Naive thymus-derived CD4-positive, alpha-beta T cell (primary cell): ENCODE measurements around the gene FAM174A. TPM values are rescaled to one million over a fixed set of nuclear protein-coding genes. Genes with fewer than 3 reads are reported as not detected.

Source experiments
- ATAC-seq: fragments of 150-1000 bp; cut with Tn5 transposase; 2 replicates; pipeline ENCODE4 v1.10.0; 2021; ENCODE audit warnings: mild to moderate bottlenecking, moderate library complexity
- CTCF ChIA-PET: fragments of 350-600 bp; sonication (Branson Sonifier 250); formaldehyde crosslinking; loops from one replicate; lab custom pipeline; 2021; ENCODE audit warnings: antibody characterized with exemption; lab: Charles Lee
- POLR2A ChIA-PET: fragments of 350-600 bp; sonication (Branson Sonifier 250); formaldehyde crosslinking; loops from one replicate; lab custom pipeline; 2021; ENCODE audit warnings: antibody characterized with exemption, inconsistent platforms; lab: Charles Lee
- DNase-seq, 9 donors: peaks; one replicate each; pipeline versions ENCODE4 v3.0.0 to v3.0.0-alpha.2; 2020 to 2022; ENCODE audit warnings: mixed read lengths in 1 of 9
- H3K27ac ChIP-seq: one replicate; pipeline ENCODE4 v1.7.0; 2013; ENCODE audit warnings: mild to moderate bottlenecking, low read depth, low read length, moderate library complexity
- H3K27me3 ChIP-seq, 2 donors: one replicate each; pipeline ENCODE4 v1.7.0; 2013; ENCODE audit warnings: low read length in 2 of 2, mild to moderate bottlenecking in 2 of 2, moderate library complexity in 2 of 2; ENCODE audit not compliant: control insufficient read depth in 2 of 2, insufficient read depth in 2 of 2
- H3K36me3 ChIP-seq, 3 experiments: 1 replicate in 2 of 3; 2 replicates in 1 of 3; pipeline ENCODE4 v1.7.0; 2013; ENCODE audit warnings: low read length in 3 of 3, mild to moderate bottlenecking in 3 of 3, moderate library complexity in 1 of 3; ENCODE audit not compliant: insufficient read depth in 3 of 3, control insufficient read depth in 2 of 3
- H3K4me1 ChIP-seq, 2 donors: one replicate each; pipeline ENCODE4 v1.7.0; 2013; ENCODE audit warnings: low read length in 2 of 2, mild to moderate bottlenecking in 2 of 2, moderate library complexity in 1 of 2; ENCODE audit not compliant: control insufficient read depth in 2 of 2, insufficient read depth in 2 of 2
- H3K4me3 ChIP-seq: 2 replicates; pipeline ENCODE4 v1.7.0; 2013; ENCODE audit warnings: mild to moderate bottlenecking, low read length
- H3K9me3 ChIP-seq, 3 experiments: 1 replicate in 2 of 3; 2 replicates in 1 of 3; pipeline ENCODE4 v1.7.0; 2013; ENCODE audit warnings: low read length in 3 of 3; ENCODE audit not compliant: control insufficient read depth in 2 of 3
- H3K27ac Mint-ChIP-seq, 9 donors: one replicate each; pipeline ENCODE4 v1.8.0; 2020 to 2022; ENCODE audit warnings: mixed read lengths in 9 of 9, mild to moderate bottlenecking in 8 of 9, moderate library complexity in 5 of 9, inconsistent platforms in 2 of 9
- H3K27me3 Mint-ChIP-seq, 5 donors: one replicate each; pipeline ENCODE4 v1.8.0; 2021 to 2022; ENCODE audit warnings: mixed read lengths in 5 of 5, mild to moderate bottlenecking in 1 of 5
- H3K36me3 Mint-ChIP-seq, 5 donors: one replicate each; pipeline ENCODE4 v1.8.0; 2020 to 2022; ENCODE audit warnings: mixed read lengths in 5 of 5, mild to moderate bottlenecking in 3 of 5, inconsistent platforms in 1 of 5
- H3K4me1 Mint-ChIP-seq, 7 donors: one replicate each; pipeline ENCODE4 v1.8.0; 2020 to 2022; ENCODE audit warnings: mixed read lengths in 7 of 7, mild to moderate bottlenecking in 3 of 7, inconsistent platforms in 1 of 7
- H3K4me3 Mint-ChIP-seq, 10 donors: one replicate each; pipeline ENCODE4 v1.8.0; 2020 to 2022; ENCODE audit warnings: mild to moderate bottlenecking in 10 of 10, mixed read lengths in 10 of 10, moderate library complexity in 6 of 10, inconsistent platforms in 2 of 10
- H3K9me3 Mint-ChIP-seq, 11 donors: one replicate each; pipeline ENCODE4 v1.8.0; 2020 to 2022; ENCODE audit warnings: mixed read lengths in 11 of 11, mild to moderate bottlenecking in 4 of 11, inconsistent platforms in 1 of 11, moderate library complexity in 1 of 11
- intact Hi-C, 2 donors: fragments of 100-400 bp; cut with micrococcal nuclease; formaldehyde crosslinking; loops; one replicate each; pipeline ENCODE4 v1.15.1; 2023
- polyA plus RNA-seq, 2 donors: library from polyadenylated mRNA; unstranded; fragments of 300-500 nt; fragmentation: Illumina TruSeq; gene quantifications; one replicate each; pipeline ENCODE4 v1.2.3, GENCODE V29; 2021
- total RNA-seq, 6 experiments: library from RNA in 5 of 6; stranded (reverse) in 5 of 6; gene quantifications; 1 replicate in 5 of 6; 2 replicates in 1 of 6; pipeline ENCODE4 v1.2.3 and lab custom pipeline; 2021 to 2026

The FAM174A gene
- total and polyA plus RNA-seq, 7 experiments from 2014 or later = 3.2 to 10.7 (median 5.6) TPM

DNA sequence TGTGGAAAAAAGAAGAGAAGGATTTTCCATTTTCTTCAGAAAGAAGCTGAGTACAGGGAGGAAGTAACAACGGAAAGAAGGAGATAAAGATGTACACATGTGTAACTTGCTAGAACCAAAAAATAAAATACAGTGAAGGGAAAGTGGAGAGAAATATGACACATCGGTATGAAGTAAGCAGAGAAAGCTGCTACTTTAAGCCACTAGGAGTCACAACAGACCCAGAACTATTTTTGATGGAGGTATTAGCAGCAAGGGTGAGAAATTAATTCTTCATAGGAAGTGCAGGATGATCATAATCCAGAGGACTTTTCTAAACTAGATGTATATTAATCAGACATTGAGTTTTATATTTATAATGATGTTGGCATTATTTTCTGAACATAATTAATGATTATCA is 88.5 kb downstream of the FAM174A start:
- no peak overlapping the region for H3K27ac Mint-ChIP-seq

GRCh38 chr5:100634937-100635534 is 99.9 kb downstream of the FAM174A start:
- H3K36me3 ChIP-seq = no peaks in the 10 kb centered on the region
- no peaks in the 10 kb centered on the region for H3K4me1 ChIP-seq
- no peaks in the 10 kb centered on the region for H3K4me1 Mint-ChIP-seq
- peaks cover 0 to 2% (median 0%) of the 10 kb centered on the region in 11 donors for H3K9me3 Mint-ChIP-seq
- no peak overlapping the region for H3K4me3 Mint-ChIP-seq
- intact Hi-C loops = no loop called here
- no peak overlapping the region for H3K27ac ChIP-seq
- peaks cover 0 to 12% (median 0%) of the 10 kb centered on the region in 5 donors for H3K27me3 Mint-ChIP-seq
- no peaks in the 10 kb centered on the region for H3K27me3 ChIP-seq
- ChIA-PET POLR2A (no interaction called here), CTCF (no interaction called here)
- DNase-seq (no peak), ATAC-seq (no peak)
- no peaks in the 10 kb centered on the region for H3K36me3 Mint-ChIP-seq
- no peak overlapping the region for H3K4me3 ChIP-seq
- H3K27ac Mint-ChIP-seq = no peak overlapping the region
- no peaks in the 10 kb centered on the region for H3K9me3 ChIP-seq

More for the DNA sequence above, 88.5 kb downstream of the FAM174A start:
- Histone ChIP-seq H3K9me3 (no peaks in the 10 kb centered on the region), H3K4me1 (no peaks in the 10 kb centered on the region), H3K27ac (no peak overlapping the region), H3K4me3 (no peak overlapping the region), H3K36me3 (no peaks in the 10 kb centered on the region), H3K27me3 (no peaks in the 10 kb centered on the region)
- ChIA-PET POLR2A (interaction anchor here (0.6 kb wide), 2 partner anchors 21 to 255 kb away, joined by 3 to 4 read pairs; no protein-coding TSS in a partner anchor), CTCF (interaction anchor here (0.9 to 1.7 kb wide), 5 partner anchors 14 to 421 kb away, joined by 3 to 7 read pairs (median 4); no protein-coding TSS in a partner anchor)
- peak in 5 of 9 donors; percentile 4 to 44 (median 19) for DNase-seq
- Mint-ChIP-seq H3K4me1 (no peaks in the 10 kb centered on the region), H3K27me3 (peaks cover 0 to 5% (median 3%) of the 10 kb centered on the region in 5 donors), H3K4me3 (no peak overlapping the region), H3K9me3 (peaks cover 0 to 3% (median 0%) of the 10 kb centered on the region in 11 donors), H3K36me3 (no peaks in the 10 kb centered on the region)
- peak; percentile 68 for ATAC-seq
- intact Hi-C loops = loop anchor here (1.0 to 10.0 kb wide), 6 partner anchors 277 to 1531 kb away; no protein-coding TSS in a partner anchor
